ENCODE measurements around the gene CNTN5.

The CNTN5 gene

DNA sequence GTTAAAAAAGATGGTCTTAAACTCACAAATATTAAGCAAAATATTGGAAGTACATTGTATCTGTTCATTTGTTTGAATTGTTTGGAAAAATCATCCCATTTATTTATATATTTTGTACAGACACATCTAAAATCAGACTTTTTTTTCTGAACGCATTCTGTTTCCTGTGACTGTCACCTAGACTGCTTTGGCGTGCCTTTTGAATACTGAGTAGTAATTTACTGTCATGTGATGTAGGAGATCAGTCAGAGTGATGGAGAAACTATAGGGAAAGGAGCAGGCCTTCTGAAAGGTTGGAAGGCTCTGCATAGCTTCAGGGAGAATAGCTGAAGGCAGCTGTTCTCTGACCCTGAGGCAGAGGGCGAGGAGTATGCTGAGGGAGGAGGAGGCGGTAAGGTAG, 1214.3 kb downstream of the CNTN5 start:
- TF ChIP-seq EGR1 (IDR thresholded peaks at IDR 0.05) = no peak
- TF ChIP-seq, protein P1, sequence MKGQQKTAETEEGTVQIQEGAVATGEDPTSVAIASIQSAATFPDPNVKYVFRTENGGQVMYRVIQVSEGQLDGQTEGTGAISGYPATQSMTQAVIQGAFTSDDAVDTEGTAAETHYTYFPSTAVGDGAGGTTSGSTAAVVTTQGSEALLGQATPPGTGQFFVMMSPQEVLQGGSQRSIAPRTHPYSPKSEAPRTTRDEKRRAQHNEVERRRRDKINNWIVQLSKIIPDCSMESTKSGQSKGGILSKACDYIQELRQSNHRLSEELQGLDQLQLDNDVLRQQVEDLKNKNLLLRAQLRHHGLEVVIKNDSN (IDR thresholded peaks at IDR 0.05) = no peak
- TF ChIP-seq RAD21 (IDR thresholded peaks at IDR 0.05; ENCODE audit: low read depth) = no peak
- TF ChIP-seq EP300 (IDR thresholded peaks at IDR 0.05; ENCODE audit: borderline replicate concordance) = no peak
- TF ChIP-seq, protein P2, sequence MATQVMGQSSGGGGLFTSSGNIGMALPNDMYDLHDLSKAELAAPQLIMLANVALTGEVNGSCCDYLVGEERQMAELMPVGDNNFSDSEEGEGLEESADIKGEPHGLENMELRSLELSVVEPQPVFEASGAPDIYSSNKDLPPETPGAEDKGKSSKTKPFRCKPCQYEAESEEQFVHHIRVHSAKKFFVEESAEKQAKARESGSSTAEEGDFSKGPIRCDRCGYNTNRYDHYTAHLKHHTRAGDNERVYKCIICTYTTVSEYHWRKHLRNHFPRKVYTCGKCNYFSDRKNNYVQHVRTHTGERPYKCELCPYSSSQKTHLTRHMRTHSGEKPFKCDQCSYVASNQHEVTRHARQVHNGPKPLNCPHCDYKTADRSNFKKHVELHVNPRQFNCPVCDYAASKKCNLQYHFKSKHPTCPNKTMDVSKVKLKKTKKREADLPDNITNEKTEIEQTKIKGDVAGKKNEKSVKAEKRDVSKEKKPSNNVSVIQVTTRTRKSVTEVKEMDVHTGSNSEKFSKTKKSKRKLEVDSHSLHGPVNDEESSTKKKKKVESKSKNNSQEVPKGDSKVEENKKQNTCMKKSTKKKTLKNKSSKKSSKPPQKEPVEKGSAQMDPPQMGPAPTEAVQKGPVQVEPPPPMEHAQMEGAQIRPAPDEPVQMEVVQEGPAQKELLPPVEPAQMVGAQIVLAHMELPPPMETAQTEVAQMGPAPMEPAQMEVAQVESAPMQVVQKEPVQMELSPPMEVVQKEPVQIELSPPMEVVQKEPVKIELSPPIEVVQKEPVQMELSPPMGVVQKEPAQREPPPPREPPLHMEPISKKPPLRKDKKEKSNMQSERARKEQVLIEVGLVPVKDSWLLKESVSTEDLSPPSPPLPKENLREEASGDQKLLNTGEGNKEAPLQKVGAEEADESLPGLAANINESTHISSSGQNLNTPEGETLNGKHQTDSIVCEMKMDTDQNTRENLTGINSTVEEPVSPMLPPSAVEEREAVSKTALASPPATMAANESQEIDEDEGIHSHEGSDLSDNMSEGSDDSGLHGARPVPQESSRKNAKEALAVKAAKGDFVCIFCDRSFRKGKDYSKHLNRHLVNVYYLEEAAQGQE (IDR thresholded peaks at IDR 0.05; ENCODE audit: low read depth) = no peak

DNA sequence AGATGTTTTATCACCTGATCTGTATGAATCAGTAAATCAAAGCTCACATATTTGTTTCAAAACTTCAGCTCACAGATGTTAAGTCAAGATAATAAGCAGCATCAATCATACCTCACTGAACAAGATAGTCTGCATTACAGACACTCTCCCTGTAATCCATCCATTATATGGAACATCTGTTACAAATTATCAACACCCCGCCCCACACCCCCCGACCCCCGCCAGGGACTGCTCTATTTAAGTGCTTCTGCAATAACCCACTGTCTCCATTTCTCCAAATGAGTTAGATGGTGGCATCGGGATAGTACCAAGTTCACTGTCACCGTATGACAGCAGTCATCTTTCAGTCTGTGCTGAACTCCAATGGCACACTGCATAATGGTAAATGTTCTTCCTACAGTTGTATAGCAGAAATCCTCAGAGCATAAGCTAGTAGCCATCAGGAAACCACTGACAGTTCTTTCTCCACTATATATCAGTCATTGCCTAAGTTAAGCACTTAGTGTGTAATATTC, 1219.3 kb downstream of the CNTN5 start:
- TF ChIP-seq, protein P1 (IDR thresholded peaks at IDR 0.05) = no peak
- TF ChIP-seq RAD21 (IDR thresholded peaks at IDR 0.05; ENCODE audit: low read depth) (no peak), TAF1 (IDR thresholded peaks at IDR 0.05; ENCODE audit: low read depth) (no peak), ZBTB7A (IDR thresholded peaks at IDR 0.05; ENCODE audit: low read depth) (no peak), YY1 (IDR thresholded peaks at IDR 0.05; ENCODE audit: low read depth) (no peak), NFIC (IDR thresholded peaks at IDR 0.05) (no peak), TEAD4 (IDR thresholded peaks at IDR 0.05) (no peak), EP300 (IDR thresholded peaks at IDR 0.05; ENCODE audit: borderline replicate concordance) (no peak), CEBPB (IDR thresholded peaks at IDR 0.05) (no peak), FOXM1 (IDR thresholded peaks at IDR 0.05; ENCODE audit: borderline replicate concordance, low read depth) (no peak), CREB1 (IDR thresholded peaks at IDR 0.05; ENCODE audit: low read depth) (no peak), EGR1 (IDR thresholded peaks at IDR 0.05) (no peak), TCF12 (IDR thresholded peaks at IDR 0.05; ENCODE audit: low read depth) (no peak)
- TF ChIP-seq, protein P2 (IDR thresholded peaks at IDR 0.05; ENCODE audit: low read depth) = no peak

DNA sequence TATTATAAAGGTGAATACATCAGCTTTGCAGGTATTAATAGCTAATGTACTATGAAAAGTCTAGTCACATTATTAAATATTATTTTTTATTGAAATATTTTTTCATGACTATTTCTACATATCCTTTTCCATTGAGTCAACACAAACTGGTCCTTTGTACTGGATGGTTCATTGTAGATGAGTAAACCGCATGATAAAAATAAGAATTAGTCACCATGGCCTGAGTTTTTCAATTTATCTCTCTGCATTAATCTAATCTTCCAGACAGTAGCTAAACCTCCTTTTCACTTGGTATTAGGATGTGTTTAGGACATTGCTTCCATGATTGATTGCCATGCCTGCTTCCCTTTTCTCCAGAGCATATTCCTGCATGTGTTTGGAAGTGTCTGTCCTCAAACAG, 1227.0 kb downstream of the CNTN5 start:
- TF ChIP-seq FOXM1 (IDR thresholded peaks at IDR 0.05; ENCODE audit: borderline replicate concordance, low read depth) (no peak), EGR1 (IDR thresholded peaks at IDR 0.05) (no peak), RAD21 (IDR thresholded peaks at IDR 0.05; ENCODE audit: low read depth) (no peak), TCF12 (IDR thresholded peaks at IDR 0.05; ENCODE audit: low read depth) (no peak), CREB1 (IDR thresholded peaks at IDR 0.05; ENCODE audit: low read depth) (no peak), YY1 (IDR thresholded peaks at IDR 0.05; ENCODE audit: low read depth) (no peak), ZBTB7A (IDR thresholded peaks at IDR 0.05; ENCODE audit: low read depth) (no peak), NFIC (IDR thresholded peaks at IDR 0.05) (no peak), EP300 (IDR thresholded peaks at IDR 0.05; ENCODE audit: borderline replicate concordance) (no peak)
- TF ChIP-seq, protein P3, sequence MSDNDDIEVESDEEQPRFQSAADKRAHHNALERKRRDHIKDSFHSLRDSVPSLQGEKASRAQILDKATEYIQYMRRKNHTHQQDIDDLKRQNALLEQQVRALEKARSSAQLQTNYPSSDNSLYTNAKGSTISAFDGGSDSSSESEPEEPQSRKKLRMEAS (IDR thresholded peaks at IDR 0.05) = no peak
- TF ChIP-seq, protein P2 (IDR thresholded peaks at IDR 0.05; ENCODE audit: low read depth) = no peak

DNA sequence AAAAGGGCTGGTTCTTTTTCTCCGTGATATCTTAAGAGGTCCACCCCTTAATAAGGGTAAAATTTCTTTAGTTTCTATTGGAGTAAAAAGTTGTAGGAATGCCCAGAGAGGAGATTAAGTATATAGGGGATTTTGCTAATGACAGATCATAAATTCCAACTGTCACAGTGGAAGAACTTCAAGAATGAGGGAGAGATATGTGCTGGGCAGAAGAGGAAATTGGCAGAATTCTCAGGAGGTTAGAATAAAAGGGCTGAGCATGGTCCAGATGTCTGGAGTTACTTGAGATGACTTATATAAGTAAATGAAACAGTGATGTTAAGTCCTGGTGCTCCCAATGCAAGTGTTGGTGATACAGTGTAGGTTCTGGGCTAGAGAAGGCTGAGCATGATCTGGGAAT, 1248.8 kb downstream of the CNTN5 start:
- TF ChIP-seq FOXM1 (IDR thresholded peaks at IDR 0.05; ENCODE audit: borderline replicate concordance, low read depth) (no peak), TCF12 (IDR thresholded peaks at IDR 0.05; ENCODE audit: low read depth) (no peak), YY1 (IDR thresholded peaks at IDR 0.05; ENCODE audit: low read depth) (no peak), CEBPB (IDR thresholded peaks at IDR 0.05) (no peak), TAF1 (IDR thresholded peaks at IDR 0.05; ENCODE audit: low read depth) (no peak), NFIC (IDR thresholded peaks at IDR 0.05) (no peak), ZBTB7A (IDR thresholded peaks at IDR 0.05; ENCODE audit: low read depth) (no peak), RAD21 (IDR thresholded peaks at IDR 0.05; ENCODE audit: low read depth) (no peak), CREB1 (IDR thresholded peaks at IDR 0.05; ENCODE audit: low read depth) (no peak), EP300 (IDR thresholded peaks at IDR 0.05; ENCODE audit: borderline replicate concordance) (no peak), TEAD4 (IDR thresholded peaks at IDR 0.05) (no peak), EGR1 (IDR thresholded peaks at IDR 0.05) (no peak)
- TF ChIP-seq, protein P3 (IDR thresholded peaks at IDR 0.05) = no peak
- TF ChIP-seq, protein P2 (IDR thresholded peaks at IDR 0.05; ENCODE audit: low read depth) = no peak
- TF ChIP-seq, protein P1 (IDR thresholded peaks at IDR 0.05) = no peak

Measured in Ishikawa (cell line).